Ishikawa (cell line): Measurements from ENCODE around the gene ATF2.

Source experiments
- CEBPB ChIP-seq: IDR thresholded peaks from 2 replicates; pipeline ENCODE4 v1.6.1; 2012
- CREB1 ChIP-seq: IDR thresholded peaks from 2 replicates; pipeline ENCODE4 v1.6.1; 2012; ENCODE audit warnings: low read depth
- EGR1 ChIP-seq: IDR thresholded peaks from 2 replicates; pipeline ENCODE4 v1.6.1; 2012
- EP300 ChIP-seq: IDR thresholded peaks from 2 replicates; pipeline ENCODE4 v1.6.1; 2012; ENCODE audit warnings: borderline replicate concordance
- FOXM1 ChIP-seq: IDR thresholded peaks from 2 replicates; pipeline ENCODE4 v1.6.1; 2012; ENCODE audit warnings: low read depth, borderline replicate concordance
- NFIC ChIP-seq: IDR thresholded peaks from 2 replicates; pipeline ENCODE4 v1.6.1; 2012
- RAD21 ChIP-seq: IDR thresholded peaks from 2 replicates; pipeline ENCODE4 v1.6.1; 2012; ENCODE audit warnings: low read depth
- REST ChIP-seq: IDR thresholded peaks from 2 replicates; pipeline ENCODE4 v1.6.1; 2012; ENCODE audit warnings: low read depth, mild to moderate bottlenecking
- TAF1 ChIP-seq: IDR thresholded peaks from 2 replicates; pipeline ENCODE4 v1.6.1; 2012; ENCODE audit warnings: low read depth, mild to moderate bottlenecking
- YY1 ChIP-seq: IDR thresholded peaks from 2 replicates; pipeline ENCODE4 v1.6.1; 2012; ENCODE audit warnings: low read depth
- ZBTB7A ChIP-seq: IDR thresholded peaks from 2 replicates; pipeline ENCODE4 v1.6.1; 2012; ENCODE audit warnings: low read depth
- TF ChIP-seq, protein P1 (sequence below): IDR thresholded peaks from 2 replicates; pipeline ENCODE4 v1.6.1; 2012

GRCh38 chr2:175025946-175026345 is 142.1 kb downstream of the ATF2 start:
- no peak for TF ChIP-seq FOXM1
- no peak for TF ChIP-seq TAF1
- TF ChIP-seq CREB1 = no peak
- TF ChIP-seq REST = no peak
- no peak for TF ChIP-seq CEBPB
- TF ChIP-seq EGR1 = no peak
- no peak for TF ChIP-seq NFIC
- TF ChIP-seq, protein P1, sequence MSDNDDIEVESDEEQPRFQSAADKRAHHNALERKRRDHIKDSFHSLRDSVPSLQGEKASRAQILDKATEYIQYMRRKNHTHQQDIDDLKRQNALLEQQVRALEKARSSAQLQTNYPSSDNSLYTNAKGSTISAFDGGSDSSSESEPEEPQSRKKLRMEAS = no peak
- no peak for TF ChIP-seq EP300
- no peak for TF ChIP-seq RAD21
- no peak for TF ChIP-seq ZBTB7A
- no peak for TF ChIP-seq YY1
